ENCODE measurements around the gene CEP350.
A peak's percentile ranks its signal among the peaks of the same experiment; 100 is the strongest.

CEP350 gene

GRCh38 chr1:180046674-180047073, 92.1 kb downstream of the CEP350 start:
- no peak for TF ChIP-seq CTCF (IDR thresholded peaks at IDR 0.05; ENCODE audit: extremely low read depth, insufficient read depth, missing control alignments)
- no peak for DNase-seq (ENCODE audit: low spot score)
- in situ Hi-C loops (cut with MboI; ENCODE audit: low pct_unique_long_range_greater_than_20kb, low sequenced_read_pairs, unreplicated experiment) = no loop called here

GRCh38 chr1:180053594-180054567, 99.3 kb downstream of the CEP350 start:
- in situ Hi-C loops (cut with MboI; ENCODE audit: low pct_unique_long_range_greater_than_20kb, low sequenced_read_pairs, unreplicated experiment) = loop anchor here (25.0 kb wide), 1 partner anchor 192 kb away; no protein-coding TSS in a partner anchor
- DNase-seq (ENCODE audit: low spot score) = no peak
- no peak for TF ChIP-seq CTCF (IDR thresholded peaks at IDR 0.05; ENCODE audit: extremely low read depth, insufficient read depth, missing control alignments)

GRCh38 chr1:180057883-180058396, 103.3 kb downstream of the CEP350 start:
- TF ChIP-seq CTCF (IDR thresholded peaks at IDR 0.05; ENCODE audit: extremely low read depth, insufficient read depth, missing control alignments) = no peak
- DNase-seq (ENCODE audit: low spot score) = peak; percentile 4
- in situ Hi-C loops (cut with MboI; ENCODE audit: low pct_unique_long_range_greater_than_20kb, low sequenced_read_pairs, unreplicated experiment) = loop anchor here (25.0 kb wide), 1 partner anchor 196 kb away; no protein-coding TSS in a partner anchor

GRCh38 chr1:180061019-180061418, 106.4 kb downstream of the CEP350 start:
- no peak for DNase-seq (ENCODE audit: low spot score)
- in situ Hi-C loops (cut with MboI; ENCODE audit: low pct_unique_long_range_greater_than_20kb, low sequenced_read_pairs, unreplicated experiment) = loop anchor here (25.0 kb wide), 1 partner anchor 199 kb away; no protein-coding TSS in a partner anchor
- no peak for TF ChIP-seq CTCF (IDR thresholded peaks at IDR 0.05; ENCODE audit: extremely low read depth, insufficient read depth, missing control alignments)

- in situ Hi-C loops (cut with MboI; ENCODE audit: low pct_unique_long_range_greater_than_20kb, low sequenced_read_pairs, unreplicated experiment) = loop anchor here (25.0 kb wide), 1 partner anchor 200 kb away; no protein-coding TSS in a partner anchor
- DNase-seq (ENCODE audit: low spot score) = no peak
- no peak for TF ChIP-seq CTCF (IDR thresholded peaks at IDR 0.05; ENCODE audit: extremely low read depth, insufficient read depth, missing control alignments)
Observed at GRCh38 chr1:180062452-180062971, 107.9 kb downstream of the CEP350 start.

GRCh38 chr1:180065408-180065807, 110.8 kb downstream of the CEP350 start:
- in situ Hi-C loops (cut with MboI; ENCODE audit: low pct_unique_long_range_greater_than_20kb, low sequenced_read_pairs, unreplicated experiment) = loop anchor here (25.0 kb wide), 1 partner anchor 203 kb away; no protein-coding TSS in a partner anchor
- no peak for DNase-seq (ENCODE audit: low spot score)
- TF ChIP-seq CTCF (IDR thresholded peaks at IDR 0.05; ENCODE audit: extremely low read depth, insufficient read depth, missing control alignments) = no peak
